IMR-90 (cell line): ENCODE measurements around the gene CYP27B1. TPM values are rescaled to one million over a fixed set of nuclear protein-coding genes. Genes with fewer than 3 reads are reported as not detected.

Source experiments
- ATAC-seq: fragments of 200-7000 bp; cut with Tn5 transposase; 2 replicates; pipeline ENCODE4 v1.9.1; 2020; ENCODE audit warnings: low read depth, mild to moderate bottlenecking, moderate library complexity
- BruUV-seq: library from RNA; stranded (reverse); fragments of 400-500 nt; replicated peaks from 2 replicates; lab custom pipeline; 2021; lab: Mats Ljungman, UMichigan
- CTCF ChIA-PET: fragments of 300-600 bp; formaldehyde crosslinking; extraction: SDS; loops from one replicate; lab custom pipeline; 2021; ENCODE audit warnings: antibody characterized with exemption; lab: Yijun Ruan, JAX
- POLR2A ChIA-PET: fragments of 300-600 bp; sonication (Branson Sonifier 250); formaldehyde crosslinking; loops from one replicate; lab custom pipeline; 2022; ENCODE audit warnings: antibody characterized with exemption; ENCODE audit not compliant: unreplicated experiment; lab: Charles Lee
- DNase-seq: peaks from one replicate; pipeline ENCODE4 v3.0.0; 2013
- H2AFZ ChIP-seq: replicated peaks from 2 replicates; pipeline ENCODE3; 2013; ENCODE audit warnings: low read length, mild to moderate bottlenecking; ENCODE audit not compliant: poor library complexity
- H2AK5ac ChIP-seq: 2 replicates; pipeline ENCODE4 v1.6.1; 2013; ENCODE audit warnings: low read depth, low read length, inconsistent platforms
- H2AK9ac ChIP-seq: replicated peaks from 2 replicates; pipeline ENCODE3; 2013; ENCODE audit warnings: mild to moderate bottlenecking, low read depth, low read length, moderate library complexity; ENCODE audit not compliant: poor library complexity
- H2BK120ac ChIP-seq: 2 replicates; pipeline ENCODE4 v1.6.1; 2013; ENCODE audit warnings: low read depth, low read length, inconsistent platforms
- H2BK15ac ChIP-seq: 3 replicates; pipeline ENCODE4 v1.6.1; 2013; ENCODE audit warnings: low read depth, low read length, inconsistent platforms
- H2BK20ac ChIP-seq: 2 replicates; pipeline ENCODE4 v1.6.1; 2013; ENCODE audit warnings: low read depth, mild to moderate bottlenecking, inconsistent platforms, low read length, moderate library complexity
- H2BK5ac ChIP-seq: 2 replicates; pipeline ENCODE4 v1.6.1; 2013; ENCODE audit warnings: mild to moderate bottlenecking, low read depth, low read length, inconsistent platforms; ENCODE audit not compliant: poor library complexity, severe bottlenecking
- H3K14ac ChIP-seq: replicated peaks from 2 replicates; pipeline ENCODE4 v1.6.1; 2013; ENCODE audit warnings: low read depth, low read length, inconsistent platforms
- H3K18ac ChIP-seq: 2 replicates; pipeline ENCODE4 v1.6.1; 2013; ENCODE audit warnings: low read depth, low read length, control low read depth
- H3K23ac ChIP-seq: 2 replicates; pipeline ENCODE4 v1.6.1; 2013; ENCODE audit warnings: low read depth, low read length, inconsistent platforms
- H3K27ac ChIP-seq: 2 replicates; pipeline ENCODE4 v1.5.1; 2013; ENCODE audit warnings: mild to moderate bottlenecking, control low read depth, low read length; ENCODE audit not compliant: insufficient read depth
- H3K27me3 ChIP-seq: 2 replicates; pipeline ENCODE4 v1.6.1; 2013; ENCODE audit warnings: low read length; ENCODE audit not compliant: control insufficient read depth, insufficient read depth
- H3K36me3 ChIP-seq: 2 replicates; pipeline ENCODE4 v1.6.1; 2013; ENCODE audit warnings: low read length, mixed read lengths; ENCODE audit not compliant: control insufficient read depth, insufficient read depth
- H3K4ac ChIP-seq: 2 replicates; pipeline ENCODE4 v1.6.1; 2013; ENCODE audit warnings: low read depth, low read length, inconsistent platforms
- H3K4me1 ChIP-seq: 2 replicates; pipeline ENCODE4 v1.6.1; 2013; ENCODE audit warnings: low read length, mixed read lengths; ENCODE audit not compliant: control insufficient read depth, insufficient read depth
- H3K4me2 ChIP-seq: 2 replicates; pipeline ENCODE4 v1.6.1; 2013; ENCODE audit warnings: low read depth, mild to moderate bottlenecking, control low read depth, low read length, moderate library complexity
- H3K4me3 ChIP-seq: 2 replicates; pipeline ENCODE4 v1.5.1; 2013; ENCODE audit warnings: low read depth, mild to moderate bottlenecking, control low read depth, low read length, moderate library complexity; ENCODE audit not compliant: insufficient read depth
- H3K56ac ChIP-seq: 2 replicates; pipeline ENCODE4 v1.6.1; 2013; ENCODE audit warnings: low read length, inconsistent platforms; ENCODE audit not compliant: insufficient read depth; ENCODE audit errors: extremely low read depth
- H3K79me1 ChIP-seq, 2 experiments: 2 replicates each; pipeline ENCODE4 v1.6.1; 2013; ENCODE audit warnings: low read length in 2 of 2, inconsistent platforms in 1 of 2, low read depth in 1 of 2
- H3K9ac ChIP-seq: 2 replicates; pipeline ENCODE4 v1.6.1; 2013; ENCODE audit warnings: low read depth, low read length, control low read depth
- H3K9me1 ChIP-seq: 2 replicates; pipeline ENCODE4 v1.6.1; 2013; ENCODE audit warnings: low read length, inconsistent platforms; ENCODE audit not compliant: insufficient read depth
- H3K9me3 ChIP-seq: 2 replicates; pipeline ENCODE4 v1.6.1; 2013; ENCODE audit warnings: low read length; ENCODE audit not compliant: control insufficient read depth, insufficient read depth
- H4K20me1 ChIP-seq: 2 replicates; pipeline ENCODE4 v1.6.1; 2013; ENCODE audit warnings: low read length, inconsistent platforms; ENCODE audit not compliant: insufficient read depth
- H4K5ac ChIP-seq: 2 replicates; pipeline ENCODE4 v1.6.1; 2013; ENCODE audit warnings: mild to moderate bottlenecking, low read depth, low read length, control low read depth
- H4K8ac ChIP-seq, 2 experiments: 2 replicates each; pipeline ENCODE4 v1.6.1; 2013; ENCODE audit warnings: low read depth in 2 of 2, low read length in 2 of 2, control low read depth in 1 of 2, inconsistent platforms in 1 of 2
- H4K91ac ChIP-seq: 2 replicates; pipeline ENCODE4 v1.6.1; 2013; ENCODE audit warnings: low read depth, low read length, inconsistent platforms; ENCODE audit not compliant: insufficient read depth
- BHLHE40 ChIP-seq: fragments of 150-350 bp; IDR thresholded peaks from 2 replicates; pipeline ENCODE4 v1.6.1; 2016; ENCODE audit warnings: mild to moderate bottlenecking, low read depth, low read length
- CEBPB ChIP-seq: IDR thresholded peaks from 2 replicates; pipeline ENCODE4 v1.6.1; 2012; ENCODE audit warnings: low read depth, low read length, improper control_type of control experiment
- CHD1 ChIP-seq: IDR thresholded peaks from 2 replicates; pipeline ENCODE4 v1.6.1; 2012; ENCODE audit warnings: low read depth, low read length, improper control_type of control experiment
- FOS ChIP-seq: fragments of 150-350 bp; IDR thresholded peaks from 2 replicates; pipeline ENCODE4 v1.6.1; 2016; ENCODE audit warnings: low read depth, low read length
- MAZ ChIP-seq: IDR thresholded peaks from 2 replicates; pipeline ENCODE4 v1.6.1; 2012; ENCODE audit warnings: low read depth, mild to moderate bottlenecking, low read length, improper control_type of control experiment, moderate library complexity, borderline replicate concordance
- MXI1 ChIP-seq: IDR thresholded peaks from 2 replicates; pipeline ENCODE4 v1.6.1; 2012; ENCODE audit warnings: low read depth, mild to moderate bottlenecking, low read length, moderate library complexity, borderline replicate concordance
- NFE2L2 ChIP-seq: fragments of 150-350 bp; IDR thresholded peaks from 2 replicates; pipeline ENCODE4 v1.6.1; 2016; ENCODE audit warnings: low read depth, mild to moderate bottlenecking, low read length
- POLR2A ChIP-seq: IDR thresholded peaks from 2 replicates; pipeline ENCODE4 v1.6.1; 2012; ENCODE audit warnings: mild to moderate bottlenecking, low read depth, low read length
- RFX5 ChIP-seq: IDR thresholded peaks from 2 replicates; pipeline ENCODE4 v1.8.0; 2012; ENCODE audit warnings: low read depth, mild to moderate bottlenecking, low read length, moderate library complexity
- SMC3 ChIP-seq: fragments of 150-350 bp; IDR thresholded peaks from 2 replicates; pipeline ENCODE4 v1.6.1; 2016; ENCODE audit warnings: low read depth, mild to moderate bottlenecking, antibody characterized with exemption, low read length, moderate library complexity
- WGBS, 2 experiments: methylation state at CpG; one replicate each; pipeline versions ENCODE4 v1.1.5 to v1.1.7; 2013; ENCODE audit warnings: missing lambda C conversion rate in 2 of 2; ENCODE audit not compliant: insufficient read length in 1 of 2; ENCODE audit errors: extremely low coverage in 2 of 2; 5-methylcytosine and 5-hydroxymethylcytosine counted together
- dilution Hi-C: fragments of 300-500 bp; cut with HindIII; formaldehyde crosslinking; loops from one replicate; pipeline ENCODE4 v1.14.3; 2018; ENCODE audit warnings: low sequenced_read_pairs; ENCODE audit not compliant: unreplicated experiment
- in situ Hi-C: fragments of 300-500 bp; cut with MboI; formaldehyde crosslinking; loops from 3 replicates; pipeline ENCODE4 v1.14.3; 2019; ENCODE audit warnings: low sequenced_read_pairs, inconsistent platforms, mixed read lengths
- intact Hi-C: fragments of 100-400 bp; cut with micrococcal nuclease; formaldehyde crosslinking; loops from 2 replicates; pipeline ENCODE4 v1.10.0; 2022
- polyA plus RNA-seq, 3 experiments: library from polyadenylated mRNA; depleted of rRNA; stranded (reverse); fragments of >200 nt; gene quantifications; 2 replicates each; pipeline ENCODE4 v1.2.3, GENCODE V29; 2012; ENCODE audit warnings: low replicate concordance in 1 of 3
- total RNA-seq: library from RNA; depleted of rRNA; stranded (reverse); fragments of >200 nt; gene quantifications from 2 replicates; pipeline ENCODE4 v1.2.3, GENCODE V29; 2012
- TF ChIP-seq, protein P1 (sequence below): fragments of 150-350 bp; IDR thresholded peaks from 2 replicates; pipeline ENCODE4 v1.6.1; 2016; ENCODE audit warnings: low read depth, mild to moderate bottlenecking, low read length, moderate library complexity, borderline replicate concordance
- TF ChIP-seq, protein P2 (sequence below): fragments of 150-350 bp; IDR thresholded peaks from 2 replicates; pipeline ENCODE4 v1.6.1; 2017; ENCODE audit warnings: mild to moderate bottlenecking, antibody characterized with exemption, low read length, low read depth
- TF ChIP-seq, protein P3 (sequence below): conservative IDR thresholded peaks from 2 replicates; pipeline ENCODE4 v1.5.1; 2012; ENCODE audit warnings: mild to moderate bottlenecking, low read depth, low read length, improper control_type of control experiment

Gene CYP27B1
- total and polyA plus RNA-seq, 2 of the 4 experiments (the other 2 are of a cell fraction): 0.36 to 1.3 TPM

DNA sequence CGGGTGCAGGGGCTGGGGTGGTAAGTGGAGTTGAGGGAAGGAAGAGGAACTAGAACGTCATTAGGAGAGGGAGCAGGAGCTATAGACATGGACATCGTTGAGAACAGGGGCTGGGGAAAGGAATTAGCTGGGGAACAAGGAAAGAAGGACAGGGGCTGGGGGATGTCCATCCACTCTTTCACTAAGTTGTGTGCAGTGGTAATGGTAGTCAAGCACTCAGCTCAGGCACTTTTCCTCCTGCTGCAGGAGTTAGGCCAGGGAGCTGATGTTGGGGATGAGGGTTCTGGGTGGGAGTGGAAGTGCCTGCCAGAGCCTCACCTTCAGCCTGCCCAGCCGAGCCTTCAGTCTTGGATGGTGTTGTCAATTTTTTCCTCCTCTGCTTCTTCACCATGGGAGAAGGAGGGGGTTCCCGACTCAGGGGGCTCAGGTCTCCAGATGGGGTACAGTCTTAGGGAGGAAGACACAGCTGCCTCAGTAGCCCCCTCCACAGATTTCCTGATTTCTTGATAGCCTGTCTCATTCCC, 37.5 kb downstream of the CYP27B1 start:
- in situ Hi-C loops: no loop called here
- CTCF ChIA-PET: no interaction called here
- no peak overlapping the region for H3K9ac ChIP-seq

More for the DNA sequence above, 37.5 kb downstream of the CYP27B1 start:
- H4K5ac ChIP-seq: no peak overlapping the region
- no peak overlapping the region for H3K56ac ChIP-seq
- H3K4me2 ChIP-seq: no peak overlapping the region
- H3K4me3 ChIP-seq: no peak overlapping the region
- ATAC-seq (no peak), DNase-seq (no peak)
- 0 out of 2 replicates have a peak, but pooled peaks cover 4% of the 10 kb centered on the region for H3K4me1 ChIP-seq
- H2BK20ac ChIP-seq: no peak overlapping the region
- H3K9me3 ChIP-seq: no peaks in the 10 kb centered on the region
- no peak overlapping the region for H2BK5ac ChIP-seq
- H3K18ac ChIP-seq: no peak overlapping the region
- no peak overlapping the region for H4K91ac ChIP-seq
- H2BK120ac ChIP-seq: no peak overlapping the region
- H3K4ac ChIP-seq: no peak overlapping the region
- no peak overlapping the region for H3K27ac ChIP-seq
- no peak overlapping the region for H2AK5ac ChIP-seq
- dilution Hi-C loops (no loop called here), intact Hi-C loops (no loop called here)
- H2AK9ac ChIP-seq: no peak overlapping the region
- TF ChIP-seq FOS (no peak), BHLHE40 (no peak), MXI1 (no peak), NFE2L2 (no peak), SMC3 (no peak), CHD1 (no peak), RFX5 (no peak), POLR2A (no peak), MAZ (no peak), CEBPB (no peak)
- TF ChIP-seq, protein P1, sequence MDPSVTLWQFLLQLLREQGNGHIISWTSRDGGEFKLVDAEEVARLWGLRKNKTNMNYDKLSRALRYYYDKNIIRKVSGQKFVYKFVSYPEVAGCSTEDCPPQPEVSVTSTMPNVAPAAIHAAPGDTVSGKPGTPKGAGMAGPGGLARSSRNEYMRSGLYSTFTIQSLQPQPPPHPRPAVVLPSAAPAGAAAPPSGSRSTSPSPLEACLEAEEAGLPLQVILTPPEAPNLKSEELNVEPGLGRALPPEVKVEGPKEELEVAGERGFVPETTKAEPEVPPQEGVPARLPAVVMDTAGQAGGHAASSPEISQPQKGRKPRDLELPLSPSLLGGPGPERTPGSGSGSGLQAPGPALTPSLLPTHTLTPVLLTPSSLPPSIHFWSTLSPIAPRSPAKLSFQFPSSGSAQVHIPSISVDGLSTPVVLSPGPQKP: no peak
- TF ChIP-seq, protein P2, sequence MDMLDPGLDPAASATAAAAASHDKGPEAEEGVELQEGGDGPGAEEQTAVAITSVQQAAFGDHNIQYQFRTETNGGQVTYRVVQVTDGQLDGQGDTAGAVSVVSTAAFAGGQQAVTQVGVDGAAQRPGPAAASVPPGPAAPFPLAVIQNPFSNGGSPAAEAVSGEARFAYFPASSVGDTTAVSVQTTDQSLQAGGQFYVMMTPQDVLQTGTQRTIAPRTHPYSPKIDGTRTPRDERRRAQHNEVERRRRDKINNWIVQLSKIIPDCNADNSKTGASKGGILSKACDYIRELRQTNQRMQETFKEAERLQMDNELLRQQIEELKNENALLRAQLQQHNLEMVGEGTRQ: no peak
- TF ChIP-seq, protein P3, sequence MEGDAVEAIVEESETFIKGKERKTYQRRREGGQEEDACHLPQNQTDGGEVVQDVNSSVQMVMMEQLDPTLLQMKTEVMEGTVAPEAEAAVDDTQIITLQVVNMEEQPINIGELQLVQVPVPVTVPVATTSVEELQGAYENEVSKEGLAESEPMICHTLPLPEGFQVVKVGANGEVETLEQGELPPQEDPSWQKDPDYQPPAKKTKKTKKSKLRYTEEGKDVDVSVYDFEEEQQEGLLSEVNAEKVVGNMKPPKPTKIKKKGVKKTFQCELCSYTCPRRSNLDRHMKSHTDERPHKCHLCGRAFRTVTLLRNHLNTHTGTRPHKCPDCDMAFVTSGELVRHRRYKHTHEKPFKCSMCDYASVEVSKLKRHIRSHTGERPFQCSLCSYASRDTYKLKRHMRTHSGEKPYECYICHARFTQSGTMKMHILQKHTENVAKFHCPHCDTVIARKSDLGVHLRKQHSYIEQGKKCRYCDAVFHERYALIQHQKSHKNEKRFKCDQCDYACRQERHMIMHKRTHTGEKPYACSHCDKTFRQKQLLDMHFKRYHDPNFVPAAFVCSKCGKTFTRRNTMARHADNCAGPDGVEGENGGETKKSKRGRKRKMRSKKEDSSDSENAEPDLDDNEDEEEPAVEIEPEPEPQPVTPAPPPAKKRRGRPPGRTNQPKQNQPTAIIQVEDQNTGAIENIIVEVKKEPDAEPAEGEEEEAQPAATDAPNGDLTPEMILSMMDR: no peak
- H3K27me3 ChIP-seq: peaks cover 33% of the 10 kb centered on the region
- peaks cover 6% of the 10 kb centered on the region; the same call in 1 of the 2 replicates for H3K36me3 ChIP-seq
- H3K23ac ChIP-seq: no peak overlapping the region
- H3K9me1 ChIP-seq: 0 out of 2 replicates have a peak, but pooled peaks cover 6% of the 10 kb centered on the region
- 43% methylated on average over 2 of the region's 5 CpGs; no CpG with 5 or more reads in 1 of the 2 experiments for WGBS, 2 experiments
- no TSS peak for BruUV-seq
- no peak overlapping the region for H2AFZ ChIP-seq
- peaks cover 16% of the 10 kb centered on the region; the same call in 1 of the 2 replicates for H4K20me1 ChIP-seq
- H3K14ac ChIP-seq: no peak overlapping the region
- peaks cover 0 to 17% of the 10 kb centered on the region in 2 experiments; a peak in 1 of 4 replicates for H3K79me1 ChIP-seq
- POLR2A ChIA-PET: no interaction called here
- no peak overlapping the region for H2BK15ac ChIP-seq
- H4K8ac ChIP-seq: no peak overlapping the region
